ENCODE measurements around the gene PPHLN1. TPM values are rescaled to one million over a fixed set of nuclear protein-coding genes. Genes with fewer than 3 reads are reported as not detected.

PPHLN1 gene
- total RNA-seq, 6 experiments from 2014 or later, result 15.8 to 33.0 (median 21.5) TPM

DNA sequence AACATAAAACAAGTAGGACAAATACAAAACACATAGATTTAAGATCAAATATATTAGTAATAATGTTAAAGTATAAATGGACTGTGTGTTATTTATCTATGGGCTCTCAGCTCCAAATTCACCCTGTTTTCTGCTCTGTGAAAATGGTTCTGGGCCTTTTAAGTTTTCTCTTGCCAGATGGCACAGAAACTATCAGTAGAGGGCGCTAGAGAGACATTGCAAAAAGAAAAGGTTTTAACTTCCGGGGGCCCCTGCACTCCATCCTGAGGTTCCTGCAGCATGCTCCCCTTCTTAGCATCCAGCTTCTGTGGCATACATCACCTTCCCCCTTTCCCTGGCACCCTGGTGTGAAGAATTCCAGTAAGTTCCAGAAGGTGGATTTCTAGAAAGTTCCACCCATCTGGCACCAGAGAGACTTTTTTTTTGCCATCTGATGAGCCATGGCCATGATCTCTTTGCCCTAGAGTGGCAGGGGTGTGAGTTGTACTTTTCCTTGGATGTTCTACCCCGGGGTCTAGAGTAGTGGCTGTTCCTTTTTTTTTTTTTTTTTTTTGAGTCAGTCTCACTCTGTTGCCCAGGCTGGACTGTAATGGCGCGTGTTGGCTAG lies 29.4 kb upstream of the PPHLN1 start:
- no peak overlapping the region for H3K4me3 ChIP-seq
- H3K27ac ChIP-seq, result no peak overlapping the region
- no peaks in the 10 kb centered on the region for H3K36me3 ChIP-seq
- no peaks in the 10 kb centered on the region for H3K9me3 ChIP-seq
- no peaks in the 10 kb centered on the region for H3K4me1 ChIP-seq
- WGBS (ENCODE audit: insufficient coverage, low coverage, low lambda C conversion rate, missing lambda C conversion rate), result 68% methylated on average over 4 of the region's 5 CpGs
- no peak for ATAC-seq
- intact Hi-C loops (cut with DNase I), result no loop called here
- DNase-seq, result no peak
- TF ChIP-seq POLR2A (IDR thresholded peaks at IDR 0.05), result no peak
- TF ChIP-seq, protein P1, sequence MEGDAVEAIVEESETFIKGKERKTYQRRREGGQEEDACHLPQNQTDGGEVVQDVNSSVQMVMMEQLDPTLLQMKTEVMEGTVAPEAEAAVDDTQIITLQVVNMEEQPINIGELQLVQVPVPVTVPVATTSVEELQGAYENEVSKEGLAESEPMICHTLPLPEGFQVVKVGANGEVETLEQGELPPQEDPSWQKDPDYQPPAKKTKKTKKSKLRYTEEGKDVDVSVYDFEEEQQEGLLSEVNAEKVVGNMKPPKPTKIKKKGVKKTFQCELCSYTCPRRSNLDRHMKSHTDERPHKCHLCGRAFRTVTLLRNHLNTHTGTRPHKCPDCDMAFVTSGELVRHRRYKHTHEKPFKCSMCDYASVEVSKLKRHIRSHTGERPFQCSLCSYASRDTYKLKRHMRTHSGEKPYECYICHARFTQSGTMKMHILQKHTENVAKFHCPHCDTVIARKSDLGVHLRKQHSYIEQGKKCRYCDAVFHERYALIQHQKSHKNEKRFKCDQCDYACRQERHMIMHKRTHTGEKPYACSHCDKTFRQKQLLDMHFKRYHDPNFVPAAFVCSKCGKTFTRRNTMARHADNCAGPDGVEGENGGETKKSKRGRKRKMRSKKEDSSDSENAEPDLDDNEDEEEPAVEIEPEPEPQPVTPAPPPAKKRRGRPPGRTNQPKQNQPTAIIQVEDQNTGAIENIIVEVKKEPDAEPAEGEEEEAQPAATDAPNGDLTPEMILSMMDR (IDR thresholded peaks at IDR 0.05), result peak; percentile 9 to 37 (median 32)
- H3K27me3 ChIP-seq, result no peaks in the 10 kb centered on the region

DNA sequence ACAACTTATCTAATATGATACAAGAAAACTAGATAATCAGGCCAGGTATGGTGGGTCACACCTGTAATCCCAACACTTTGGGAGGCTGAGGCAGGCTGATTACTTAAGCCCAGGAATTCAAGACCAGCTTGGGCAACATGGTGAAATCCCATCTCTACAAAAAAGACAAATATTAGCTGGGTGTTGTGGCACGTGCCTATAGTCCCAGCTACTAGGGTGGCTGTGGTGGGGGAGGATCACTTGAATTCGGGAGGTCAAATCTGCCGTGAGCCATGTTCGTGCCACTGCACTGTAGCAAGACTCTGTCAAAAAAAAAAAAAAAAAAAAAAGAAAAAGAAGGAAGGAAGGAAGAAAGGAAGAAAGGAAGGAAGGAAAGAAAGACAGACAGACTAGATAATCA lies 27.1 kb upstream of the PPHLN1 start:
- intact Hi-C loops (cut with DNase I), result no loop called here
- H3K27me3 ChIP-seq, result no peaks in the 10 kb centered on the region
- no peaks in the 10 kb centered on the region for H3K4me1 ChIP-seq
- no peak for ATAC-seq
- no peaks in the 10 kb centered on the region for H3K9me3 ChIP-seq
- H3K36me3 ChIP-seq, result no peaks in the 10 kb centered on the region
- 29% methylated on average over 1 of the region's 4 CpGs for WGBS (ENCODE audit: insufficient coverage, low coverage, low lambda C conversion rate, missing lambda C conversion rate)
- TF ChIP-seq, protein P1 (IDR thresholded peaks at IDR 0.05), result no peak
- no peak for TF ChIP-seq POLR2A (IDR thresholded peaks at IDR 0.05)
- no peak overlapping the region for H3K27ac ChIP-seq
- no peak for DNase-seq
- no peak overlapping the region for H3K4me3 ChIP-seq

DNA sequence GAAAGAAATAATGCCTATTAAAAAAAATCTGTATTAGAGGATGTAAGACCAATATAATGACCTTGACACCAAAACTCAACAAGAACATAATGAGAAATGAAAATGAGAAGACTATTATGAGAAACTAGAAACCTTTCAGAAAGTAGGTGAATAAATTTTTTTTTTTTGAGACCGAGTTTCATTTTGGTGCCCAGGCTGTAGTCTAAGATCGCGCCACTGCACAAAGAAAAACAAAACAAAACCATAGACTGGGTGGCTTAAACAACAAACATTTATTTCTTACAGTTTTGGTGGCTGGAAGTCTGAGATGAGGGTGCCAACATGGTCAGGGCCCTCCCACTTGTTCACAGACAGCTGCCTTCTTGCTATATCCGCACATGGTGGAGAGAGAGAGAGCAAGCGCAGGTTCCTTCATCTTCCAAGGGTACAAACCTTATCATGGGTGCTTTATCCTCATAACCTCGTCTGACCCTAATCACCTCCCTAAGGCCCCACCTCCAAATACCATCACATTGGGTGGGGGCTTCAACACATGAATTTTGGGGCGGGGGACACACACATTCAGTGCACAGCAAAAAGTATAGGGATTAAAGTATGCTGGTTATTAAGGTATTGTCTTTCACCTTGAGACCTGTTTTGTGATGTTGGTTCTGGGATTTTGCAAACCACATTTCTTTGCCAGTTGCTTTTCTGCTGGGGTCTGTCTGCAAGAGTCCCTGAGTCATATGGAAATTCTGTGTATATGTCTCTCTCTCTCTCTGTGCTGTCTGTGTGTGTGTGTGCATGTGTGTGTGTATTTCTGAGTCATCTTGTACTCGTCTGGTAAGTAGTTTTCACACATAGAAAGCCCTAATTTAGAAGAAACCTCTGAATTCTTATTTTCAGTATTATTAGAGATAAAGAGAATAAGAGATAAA lies 26.3 kb upstream of the PPHLN1 start:
- Histone ChIP-seq H3K9me3 (no peaks in the 10 kb centered on the region), H3K4me1 (no peaks in the 10 kb centered on the region), H3K36me3 (no peaks in the 10 kb centered on the region), H3K4me3 (no peak overlapping the region), H3K27me3 (no peaks in the 10 kb centered on the region), H3K27ac (no peak overlapping the region)
- intact Hi-C loops (cut with DNase I), result no loop called here
- WGBS (ENCODE audit: insufficient coverage, low coverage, low lambda C conversion rate, missing lambda C conversion rate), result 62% methylated on average over 8 of the region's 8 CpGs
- no peak for DNase-seq
- ATAC-seq, result no peak
- TF ChIP-seq POLR2A (IDR thresholded peaks at IDR 0.05), result no peak
- TF ChIP-seq, protein P1 (IDR thresholded peaks at IDR 0.05), result no peak

DNA sequence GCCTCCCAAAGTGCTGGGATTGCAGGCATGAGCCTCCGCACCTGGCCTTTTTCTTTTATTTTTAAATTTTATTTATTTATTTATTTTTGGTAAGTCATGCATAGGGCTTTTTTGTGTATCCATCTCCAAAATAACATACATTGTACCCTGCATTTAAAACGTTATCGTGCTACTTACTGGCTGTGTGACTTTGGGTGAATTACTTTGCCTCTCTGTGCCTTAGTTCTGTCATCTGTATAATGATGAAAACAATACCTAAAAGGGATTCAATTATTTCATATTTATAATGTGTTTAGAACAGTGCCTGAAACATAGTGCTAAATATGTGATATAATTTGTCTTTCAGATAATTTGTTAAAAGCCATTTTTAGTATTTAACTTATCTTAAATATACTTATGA lies 19.7 kb upstream of the PPHLN1 start:
- intact Hi-C loops (cut with DNase I), result no loop called here
- ATAC-seq (no peak), DNase-seq (no peak)
- Histone ChIP-seq H3K4me1 (no peaks in the 10 kb centered on the region), H3K4me3 (no peak overlapping the region), H3K36me3 (peaks cover 0 to 4% (median 0%) of the 10 kb centered on the region in 4 donors), H3K27ac (no peak overlapping the region), H3K9me3 (no peaks in the 10 kb centered on the region), H3K27me3 (no peaks in the 10 kb centered on the region)
- WGBS (ENCODE audit: insufficient coverage, low coverage, low lambda C conversion rate, missing lambda C conversion rate), result 95% methylated on average over 3 of the region's 3 CpGs
- no peak for TF ChIP-seq POLR2A (IDR thresholded peaks at IDR 0.05)
- TF ChIP-seq, protein P1 (IDR thresholded peaks at IDR 0.05), result no peak
